ENCODE data around the gene CIDEC.
"Not testable (repeated sequence)": the region's sequence is repeated elsewhere in the genome, so short reads cannot be mapped to it uniquely, and the experiment has no call there.

Gene CIDEC

GRCh38 chr3:9881441-9881840 lies 1.4 kb upstream of the CIDEC start:
- DNase-seq (ENCODE audit: extremely low read depth in 1 of 2, low read depth in 1 of 2) = no peak

DNA sequence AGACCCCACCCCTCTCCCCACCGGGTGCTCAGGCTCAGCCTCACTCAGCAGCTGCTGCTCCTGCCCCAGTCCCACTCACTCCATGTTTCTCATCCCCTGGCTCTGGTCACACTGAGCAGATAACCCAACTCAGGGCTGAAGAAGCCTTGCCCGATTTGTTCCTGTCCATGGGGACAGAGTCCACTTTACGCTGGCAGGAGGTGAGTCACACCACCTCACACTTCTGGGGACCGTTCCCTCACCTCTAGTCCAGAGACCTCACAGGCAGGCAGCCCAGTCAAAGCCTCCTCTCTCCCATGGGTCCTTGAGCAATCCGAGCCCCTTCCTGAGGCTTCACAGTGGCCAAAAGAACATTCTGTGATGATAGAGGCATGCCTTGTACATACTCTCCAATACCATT lies 1.4 kb downstream of the CIDEC start:
- DNase-seq (ENCODE audit: extremely low read depth in 1 of 2, low read depth in 1 of 2) = no peak

- DNase-seq (ENCODE audit: extremely low read depth in 1 of 2, low read depth in 1 of 2) = no peak
Observed at GRCh38 chr3:9876991-9877390, 3.1 kb downstream of the CIDEC start.

- not testable (repeated sequence) for DNase-seq (ENCODE audit: extremely low read depth in 1 of 2, low read depth in 1 of 2)
Observed at GRCh38 chr3:9876255-9876654, 3.8 kb downstream of the CIDEC start.

DNA sequence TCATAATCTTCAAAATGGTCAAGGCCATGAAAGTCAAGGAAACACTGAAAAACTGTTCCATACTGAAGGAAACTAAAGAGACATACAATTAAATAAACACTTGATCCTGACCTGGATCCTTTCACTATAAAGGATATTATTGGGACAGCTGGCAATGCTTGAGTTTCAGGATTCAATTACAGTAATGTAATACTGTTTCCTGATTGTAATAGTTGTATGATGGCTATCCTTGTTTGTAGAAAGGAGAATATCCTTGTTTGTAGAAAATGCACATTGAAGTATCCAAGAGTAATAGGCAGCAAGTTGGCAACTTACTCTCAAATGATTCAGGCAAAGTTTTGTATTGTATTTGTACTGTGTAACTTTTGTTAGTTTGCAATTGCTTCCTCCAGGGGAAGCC lies 4.6 kb downstream of the CIDEC start:
- no peak for DNase-seq (ENCODE audit: extremely low read depth in 1 of 2, low read depth in 1 of 2)

DNA sequence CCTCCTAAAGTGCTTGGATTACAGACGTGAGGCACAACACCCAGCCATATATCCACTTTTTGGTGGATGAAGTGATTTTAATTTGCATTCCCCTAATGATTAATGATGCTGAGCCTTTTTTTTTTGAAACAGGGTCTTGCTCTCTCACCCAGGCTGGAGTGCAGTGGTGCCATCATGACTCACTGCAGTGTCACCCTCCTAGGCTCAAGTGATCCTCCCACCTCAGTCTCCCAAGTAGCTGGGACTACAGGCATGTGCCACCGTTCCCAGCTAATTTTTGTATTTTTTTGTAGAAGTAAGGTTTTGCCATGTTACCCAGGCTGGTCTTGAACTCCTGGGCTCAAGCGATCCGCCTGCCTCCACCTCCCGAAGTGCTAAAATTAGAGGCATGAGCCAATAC lies 8.0 kb downstream of the CIDEC start:
- not testable (repeated sequence) for DNase-seq (ENCODE audit: extremely low read depth in 1 of 2, low read depth in 1 of 2)

DNA sequence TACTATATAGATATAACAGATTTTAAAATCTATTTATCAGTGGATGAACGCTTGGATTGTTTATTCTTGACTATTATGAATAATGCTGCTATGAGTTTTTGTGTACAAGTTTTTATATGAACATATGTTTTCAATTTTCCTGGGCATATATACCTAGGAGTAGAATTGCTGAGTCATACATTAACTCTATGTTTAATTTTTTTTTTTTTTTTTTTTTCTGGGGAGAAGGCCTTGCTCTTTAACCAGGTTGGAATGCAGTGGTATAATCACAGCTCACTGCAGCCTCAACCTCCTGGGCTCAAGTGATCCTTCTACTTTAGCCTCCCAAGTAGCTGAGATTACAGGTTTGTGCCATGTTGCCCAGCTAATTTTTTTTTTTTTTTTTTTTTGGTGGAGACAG lies 9.1 kb downstream of the CIDEC start:
- DNase-seq (ENCODE audit: extremely low read depth in 1 of 2, low read depth in 1 of 2) = no peak

DNA sequence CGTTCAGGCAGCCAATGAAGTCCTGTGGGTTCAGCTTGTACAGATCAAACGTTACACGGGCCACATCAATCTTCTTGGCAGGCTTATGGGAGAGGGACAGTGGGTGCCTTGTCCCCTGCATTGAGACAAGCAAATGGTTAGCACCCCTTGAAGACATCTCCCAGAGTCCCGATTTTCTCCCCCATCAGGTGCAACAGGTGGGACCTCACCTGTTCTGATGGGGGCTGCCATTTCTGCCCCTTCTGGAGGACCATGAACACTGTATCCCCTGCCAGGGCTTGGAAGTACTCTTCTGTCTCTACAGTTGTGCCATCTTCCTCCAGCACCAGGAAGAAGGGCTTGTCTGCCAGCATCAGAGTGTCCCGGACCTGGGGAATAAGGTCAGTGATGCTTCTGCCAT lies 10.1 kb downstream of the CIDEC start:
- DNase-seq (ENCODE audit: extremely low read depth in 1 of 2, low read depth in 1 of 2) = no peak

- DNase-seq (ENCODE audit: extremely low read depth in 1 of 2, low read depth in 1 of 2) = no peak
Observed at GRCh38 chr3:9867106-9867505, 12.9 kb downstream of the CIDEC start.

DNA sequence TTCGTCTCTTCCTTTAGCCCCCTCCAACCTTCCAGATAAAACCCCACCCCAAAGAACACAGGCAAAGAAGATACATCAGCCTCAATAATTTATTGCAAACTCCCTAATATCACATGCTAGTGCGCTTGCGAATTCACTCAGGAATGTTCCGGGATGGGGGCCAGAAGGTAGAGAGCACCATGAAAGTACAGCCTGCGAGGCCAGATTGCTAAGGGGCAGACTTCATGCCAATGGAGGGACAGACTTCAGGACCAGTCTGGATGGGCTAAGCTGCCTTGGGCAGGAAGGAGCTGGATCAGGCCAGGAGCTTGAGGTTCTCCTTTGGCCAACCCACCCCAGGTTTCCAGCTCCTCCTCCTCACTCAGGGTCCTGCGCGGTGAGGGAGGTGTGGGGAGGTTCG lies 13.4 kb downstream of the CIDEC start:
- no peak for DNase-seq (ENCODE audit: extremely low read depth in 1 of 2, low read depth in 1 of 2)

- not testable (repeated sequence) for DNase-seq (ENCODE audit: extremely low read depth in 1 of 2, low read depth in 1 of 2)
Observed at GRCh38 chr3:9865125-9865637, 14.9 kb downstream of the CIDEC start.

GRCh38 chr3:9864200-9864927 lies 15.7 kb downstream of the CIDEC start:
- no peak for DNase-seq (ENCODE audit: extremely low read depth in 1 of 2, low read depth in 1 of 2)

DNA sequence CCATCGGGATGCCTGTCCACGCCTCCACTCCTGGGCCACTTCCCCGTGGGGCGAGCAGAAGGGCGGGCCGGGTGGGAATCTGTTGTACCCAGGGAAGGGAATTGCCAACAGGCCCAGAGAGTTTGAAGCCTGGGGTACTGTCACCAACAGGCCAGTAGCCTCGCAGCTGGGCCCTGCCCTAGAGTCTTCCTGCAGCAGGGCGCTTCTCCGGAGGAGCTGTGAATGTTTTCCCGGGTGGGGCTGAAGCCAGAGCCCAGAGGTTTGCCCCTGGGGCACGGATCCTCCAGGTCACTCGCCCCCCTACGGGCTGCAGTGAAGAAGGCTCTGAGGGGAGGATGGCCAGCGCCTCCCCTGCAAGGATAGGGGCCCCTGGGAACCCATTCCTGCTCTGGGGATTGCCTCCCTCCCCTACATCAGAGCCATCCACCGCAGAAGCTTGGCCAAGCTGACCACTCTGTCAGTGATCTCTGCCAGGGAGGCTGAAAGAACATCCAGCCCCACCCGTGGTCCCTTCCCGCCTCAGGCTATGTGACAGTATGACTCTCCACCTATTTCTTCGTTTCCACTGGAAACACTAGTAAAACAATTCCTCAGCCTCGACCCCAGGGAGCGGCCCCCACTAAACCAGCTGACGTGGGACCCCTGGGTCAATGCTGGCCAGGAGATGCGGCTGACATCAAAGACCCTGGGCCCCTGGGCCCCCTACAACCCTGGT lies 16.8 kb downstream of the CIDEC start:
- DNase-seq (ENCODE audit: extremely low read depth in 1 of 2, low read depth in 1 of 2) = no peak

DNA sequence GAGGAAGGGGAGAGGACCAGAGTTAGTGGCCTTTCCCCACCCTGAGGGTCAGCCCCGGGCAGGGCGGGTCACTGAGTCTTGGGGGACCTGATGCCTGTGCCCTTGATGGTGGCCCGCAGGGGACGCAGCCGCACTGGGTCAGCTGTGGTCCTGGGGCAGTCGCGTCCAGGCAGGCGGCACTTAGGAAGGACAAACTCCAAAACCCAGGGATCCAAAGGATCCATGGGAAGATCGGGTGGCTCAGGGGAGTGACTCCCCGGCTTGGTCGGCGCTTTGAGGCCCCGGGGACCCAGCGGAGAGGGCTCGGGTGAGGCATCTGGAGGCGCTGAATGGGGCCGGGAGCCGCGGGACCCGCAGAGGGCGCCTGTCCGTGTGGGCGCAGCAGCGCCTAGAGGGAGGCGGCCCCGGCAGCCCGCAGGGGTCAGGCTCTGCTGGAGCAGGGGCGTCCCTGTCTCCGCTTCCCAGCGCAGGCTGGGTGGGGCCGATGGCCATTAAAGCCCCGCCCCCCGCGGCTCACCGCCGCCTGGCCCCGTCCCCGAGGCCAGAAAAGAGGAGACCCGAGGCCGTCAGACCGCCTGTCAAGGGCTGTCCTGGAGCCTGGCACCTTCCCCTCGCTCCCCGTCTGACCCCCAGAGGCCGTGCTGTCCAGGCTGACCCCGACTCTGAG lies 17.5 kb downstream of the CIDEC start:
- peak in 1 of 2 donors; percentile 18 for DNase-seq (ENCODE audit: extremely low read depth in 1 of 2, low read depth in 1 of 2)

- DNase-seq (ENCODE audit: extremely low read depth in 1 of 2, low read depth in 1 of 2) = no peak
Observed at GRCh38 chr3:9861626-9862130, 18.4 kb downstream of the CIDEC start.

DNA sequence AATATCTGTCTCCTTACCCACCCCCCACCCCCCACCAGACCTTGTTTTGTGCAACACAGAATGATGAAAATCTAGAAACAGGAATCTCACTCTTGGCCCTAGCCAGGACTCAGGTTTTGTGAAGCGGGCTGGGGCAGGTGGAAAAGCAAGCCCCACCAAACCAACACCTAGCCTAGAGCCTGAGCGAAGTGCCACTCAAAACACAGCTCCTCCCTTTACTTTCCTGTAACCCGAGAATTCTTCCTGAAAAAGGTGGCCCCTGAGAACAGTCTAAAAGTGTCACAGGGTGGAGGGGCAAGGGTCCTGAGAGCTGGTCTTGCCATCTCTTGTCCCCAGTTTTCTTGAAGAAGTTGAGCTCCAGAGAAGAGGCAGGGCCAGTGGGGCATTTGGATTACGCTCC lies 18.9 kb downstream of the CIDEC start:
- no peak for DNase-seq (ENCODE audit: extremely low read depth in 1 of 2, low read depth in 1 of 2)

DNA sequence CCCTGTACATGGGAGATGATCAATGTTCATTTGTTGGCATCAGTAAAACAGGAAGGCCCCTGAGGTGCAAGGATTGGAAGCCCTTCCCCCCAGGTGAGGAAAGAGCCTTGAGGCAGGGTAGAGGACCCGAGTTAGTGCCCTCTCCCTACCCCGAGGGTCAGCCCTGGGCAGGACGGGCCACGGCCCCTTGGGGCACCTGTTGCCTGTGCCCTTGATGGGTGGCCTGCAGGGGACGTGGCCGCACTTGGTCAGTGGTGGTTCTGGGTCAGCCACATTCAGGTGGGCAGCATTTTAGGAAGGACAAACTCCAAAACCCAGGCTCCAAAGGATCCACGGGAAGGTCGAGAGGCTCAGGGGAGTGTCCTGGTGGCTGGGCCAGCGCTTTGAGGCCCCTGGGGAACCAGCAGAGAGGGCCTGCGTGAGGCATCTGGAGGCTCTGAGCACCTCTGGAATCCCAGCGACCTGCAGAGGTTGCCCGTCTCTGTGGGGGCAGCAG lies 20.5 kb downstream of the CIDEC start:
- no peak for DNase-seq (ENCODE audit: extremely low read depth in 1 of 2, low read depth in 1 of 2)

DNA sequence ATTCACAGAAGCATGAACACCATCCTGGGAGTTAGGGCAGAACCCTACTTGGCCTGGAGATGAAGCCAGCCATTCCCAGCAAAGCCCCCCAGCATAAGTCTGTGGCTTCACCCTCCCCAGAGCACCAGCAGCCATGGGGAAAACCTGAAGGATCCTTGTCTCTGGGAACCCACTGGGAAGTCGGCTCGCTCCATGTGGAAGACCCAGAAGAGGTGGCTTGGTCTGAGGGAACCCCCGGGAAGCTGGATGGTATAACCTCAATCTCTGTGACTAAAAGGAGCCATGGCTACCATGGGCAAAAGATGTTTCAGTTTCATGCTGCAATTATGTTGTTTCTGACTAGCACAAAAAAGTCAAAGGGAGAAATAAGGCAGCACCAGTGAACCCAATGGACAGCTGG lies 24.5 kb downstream of the CIDEC start:
- no peak for DNase-seq (ENCODE audit: extremely low read depth in 1 of 2, low read depth in 1 of 2)

- not testable (repeated sequence) for DNase-seq (ENCODE audit: extremely low read depth in 1 of 2, low read depth in 1 of 2)
Observed at GRCh38 chr3:9854291-9854940, 25.6 kb downstream of the CIDEC start.

- DNase-seq (ENCODE audit: extremely low read depth in 1 of 2, low read depth in 1 of 2) = no peak
Observed at GRCh38 chr3:9852528-9852927, 27.5 kb downstream of the CIDEC start.

- not testable (repeated sequence) for DNase-seq (ENCODE audit: extremely low read depth in 1 of 2, low read depth in 1 of 2)
Observed at GRCh38 chr3:9851926-9852325, 28.1 kb downstream of the CIDEC start.
